AG08396 (cell line): ENCODE data around the gene PACRG.

ENCODE experiments used
- DNase-seq: peaks from one replicate; pipeline ENCODE4 v3.0.0; 2012; ENCODE audit warnings: low spot score, mixed read lengths

PACRG gene

DNA sequence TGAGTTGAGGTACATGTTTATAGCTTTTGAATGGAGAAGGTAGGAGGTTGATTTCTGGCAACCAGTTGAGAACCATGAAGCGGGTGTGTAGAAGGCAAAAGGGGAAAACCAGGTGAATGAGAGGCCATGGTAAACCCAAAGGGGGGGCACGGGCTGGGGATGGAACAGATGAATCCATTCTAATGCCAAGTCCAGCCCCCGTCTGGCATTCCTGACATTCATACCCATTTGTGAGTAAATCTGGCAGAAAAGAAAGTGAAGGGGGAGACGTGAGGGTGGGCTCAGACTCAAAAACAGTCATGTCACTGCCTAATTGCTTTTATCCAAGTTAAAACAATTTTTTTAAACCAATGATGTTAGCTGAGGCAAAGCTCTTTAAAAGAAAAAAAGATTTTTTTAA lies 513.9 kb downstream of the PACRG start:
- DNase-seq = no peak

DNA sequence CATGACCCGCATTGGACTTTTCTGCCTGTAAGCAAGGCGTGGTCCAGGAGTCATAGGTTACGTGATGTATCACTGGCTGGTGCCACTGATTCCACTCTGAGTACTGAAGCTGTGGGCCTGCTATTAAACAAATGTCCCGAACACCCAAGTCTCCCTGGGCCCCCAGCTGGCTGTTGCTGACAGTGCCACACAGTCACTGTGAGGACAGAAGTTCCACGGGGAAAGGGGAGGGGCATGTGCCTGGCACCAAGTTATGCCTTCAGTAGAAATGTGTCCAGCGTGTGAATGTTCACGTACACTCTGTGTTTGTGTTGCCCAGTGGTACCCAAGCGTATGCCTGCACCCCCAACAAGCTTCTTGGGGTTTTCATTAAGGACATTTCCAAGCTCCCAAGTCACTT lies 515.3 kb downstream of the PACRG start:
- no peak for DNase-seq

DNA sequence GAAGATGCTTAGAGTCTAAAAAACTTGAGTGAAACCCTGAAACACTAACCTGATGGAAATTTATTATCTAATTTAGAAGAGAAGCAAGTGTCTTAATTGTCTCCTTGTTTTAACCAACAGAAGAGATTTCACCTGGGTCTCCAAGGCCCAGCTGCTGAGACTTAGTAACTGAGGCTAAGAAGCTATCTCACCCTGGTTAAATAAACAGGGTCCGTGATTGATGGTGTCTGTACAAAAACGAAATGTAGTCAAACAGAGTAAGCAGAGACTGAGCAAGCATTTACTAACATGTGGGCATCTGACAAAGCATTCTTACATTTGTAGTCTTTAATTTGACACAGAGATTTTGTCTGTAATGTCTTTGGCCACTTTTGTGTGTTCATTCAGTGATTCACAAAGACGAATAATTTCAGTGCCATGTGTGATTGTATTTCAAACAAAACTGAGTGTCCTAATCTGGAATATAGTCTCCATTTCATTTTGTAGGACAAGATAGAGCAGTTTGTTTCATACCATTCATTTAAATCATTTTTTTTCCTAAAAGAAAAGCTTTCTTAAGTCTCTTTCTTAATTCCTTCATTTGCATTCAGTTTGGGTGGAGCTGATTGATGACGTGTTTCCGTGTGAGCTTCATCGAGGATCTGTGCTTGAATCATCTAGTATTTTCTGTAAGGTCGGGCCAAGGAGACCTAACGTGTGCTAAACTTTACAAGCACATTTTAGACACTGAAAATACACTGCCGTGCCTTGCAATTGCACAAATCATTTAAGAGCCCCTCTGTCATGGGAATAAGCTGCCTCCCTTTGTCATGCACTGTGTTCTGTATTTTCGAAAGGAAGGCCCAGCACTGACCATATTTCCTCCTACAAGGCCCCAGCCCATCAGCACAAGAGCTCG lies 516.2 kb downstream of the PACRG start:
- DNase-seq = no peak

DNA sequence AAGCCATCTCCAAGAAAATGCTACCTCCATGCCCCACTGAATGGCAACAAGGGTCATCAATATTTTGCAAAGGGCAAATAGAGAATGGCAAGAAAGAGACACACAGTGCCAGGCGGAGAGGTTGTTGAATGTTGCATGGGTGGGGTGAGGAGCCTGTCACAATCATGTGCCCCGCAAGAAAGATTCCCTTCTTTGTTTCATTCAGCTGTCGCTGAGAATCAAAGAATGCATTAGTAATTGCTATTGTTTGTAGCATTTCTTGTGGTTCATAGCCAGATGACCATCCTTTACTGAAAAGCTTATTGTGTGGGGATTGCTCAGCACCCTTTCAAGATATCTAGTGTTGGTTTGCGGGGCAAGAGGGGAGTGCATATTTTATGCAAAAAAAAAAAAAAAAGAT lies 520.3 kb downstream of the PACRG start:
- no peak for DNase-seq

DNA sequence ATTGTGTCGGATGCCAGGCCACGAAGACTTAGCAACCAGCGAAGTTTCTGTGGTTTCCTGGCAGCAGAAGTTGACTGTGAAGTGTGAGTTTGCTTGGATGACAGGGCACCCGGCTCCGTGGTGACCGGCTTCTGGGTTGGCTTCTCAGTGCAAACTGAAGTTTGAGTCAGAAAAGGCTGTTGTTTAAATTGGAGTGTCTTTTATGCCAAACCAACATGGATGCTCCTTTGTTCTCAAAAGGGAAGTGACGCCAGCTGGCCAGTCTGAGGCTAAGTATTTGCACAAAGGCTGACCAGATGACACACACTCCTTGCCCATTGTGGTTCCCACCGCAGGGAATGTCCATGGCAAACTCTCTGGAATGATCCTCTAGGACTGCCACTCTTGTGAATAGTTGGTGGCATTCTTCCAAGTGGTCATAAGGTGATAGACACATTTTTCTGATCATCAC lies 521.9 kb downstream of the PACRG start:
- DNase-seq = no peak

DNA sequence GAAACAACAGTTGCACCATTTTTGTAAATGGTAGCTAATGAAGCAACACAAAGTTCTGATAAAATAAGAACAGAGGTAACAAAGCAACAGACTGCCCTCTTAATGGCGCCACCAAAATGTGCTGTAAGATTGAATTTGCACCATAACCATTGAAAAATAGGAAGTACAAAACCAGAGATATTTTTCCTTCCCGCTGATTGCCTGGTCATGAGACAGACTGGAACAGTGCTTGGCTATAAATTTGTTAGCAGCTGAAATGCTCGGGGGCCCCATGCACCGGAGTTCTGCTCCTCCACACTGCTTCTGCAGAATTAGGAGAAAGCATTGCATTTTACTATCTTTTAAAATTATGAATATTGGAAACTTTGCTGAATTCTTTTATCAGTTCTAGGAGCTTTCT lies 522.3 kb downstream of the PACRG start:
- DNase-seq = no peak

DNA sequence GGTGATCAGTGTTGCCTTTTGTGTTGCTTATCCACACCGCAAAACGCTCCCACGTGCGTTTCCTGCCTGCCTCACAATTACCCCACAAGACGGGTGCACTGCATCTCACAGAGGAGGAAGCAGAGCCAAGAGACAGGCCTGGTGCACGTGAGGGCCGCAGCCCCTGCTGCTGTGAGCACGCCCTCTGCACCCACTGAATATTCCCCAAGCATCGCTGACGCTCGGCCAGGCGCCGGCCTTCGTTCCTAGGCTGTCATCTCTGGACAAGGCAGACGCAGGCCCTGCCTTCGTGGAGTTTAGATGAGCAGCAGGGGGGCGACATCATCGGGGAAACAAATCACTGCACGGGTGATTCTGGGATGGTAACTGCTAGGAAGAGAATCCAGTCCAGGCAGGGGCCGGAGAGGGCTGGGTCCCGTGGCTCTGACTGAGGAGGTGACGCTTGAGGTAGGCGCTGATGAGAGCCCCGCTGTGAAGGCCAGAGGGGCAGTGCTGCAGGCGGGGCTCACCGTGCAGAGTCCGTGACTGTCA lies 524.4 kb downstream of the PACRG start:
- no peak for DNase-seq

DNA sequence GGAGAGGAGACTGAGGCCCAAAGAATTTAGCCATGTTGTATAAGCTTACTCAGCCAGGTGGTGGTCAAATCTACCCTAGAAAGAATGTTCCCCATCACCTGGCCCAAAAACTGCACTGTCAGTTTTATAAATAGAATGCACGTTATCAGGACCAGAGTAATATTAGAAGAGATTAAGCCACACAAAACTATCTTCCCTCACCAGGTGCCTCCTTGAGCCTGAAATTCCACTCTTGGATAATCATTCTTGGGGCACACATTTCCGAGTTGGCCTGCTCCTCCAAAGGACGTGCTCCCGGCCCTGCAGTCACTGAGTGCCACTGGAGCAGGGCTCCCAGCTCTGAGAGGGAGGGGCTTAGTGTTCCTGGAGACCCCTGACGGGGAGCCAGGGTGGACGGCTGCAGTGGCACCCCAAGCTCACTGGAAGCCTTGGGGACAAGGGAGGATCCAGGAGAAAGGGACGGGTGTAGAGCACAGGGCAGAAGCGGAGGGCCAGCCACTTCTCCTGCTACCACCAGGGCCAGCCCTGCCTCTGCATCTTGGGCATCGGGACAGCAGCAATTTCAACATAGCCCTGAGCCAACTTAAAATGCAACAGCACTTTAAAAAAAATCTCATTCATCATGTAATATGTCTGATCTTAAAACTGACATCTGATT lies 525.9 kb downstream of the PACRG start:
- DNase-seq = no peak

DNA sequence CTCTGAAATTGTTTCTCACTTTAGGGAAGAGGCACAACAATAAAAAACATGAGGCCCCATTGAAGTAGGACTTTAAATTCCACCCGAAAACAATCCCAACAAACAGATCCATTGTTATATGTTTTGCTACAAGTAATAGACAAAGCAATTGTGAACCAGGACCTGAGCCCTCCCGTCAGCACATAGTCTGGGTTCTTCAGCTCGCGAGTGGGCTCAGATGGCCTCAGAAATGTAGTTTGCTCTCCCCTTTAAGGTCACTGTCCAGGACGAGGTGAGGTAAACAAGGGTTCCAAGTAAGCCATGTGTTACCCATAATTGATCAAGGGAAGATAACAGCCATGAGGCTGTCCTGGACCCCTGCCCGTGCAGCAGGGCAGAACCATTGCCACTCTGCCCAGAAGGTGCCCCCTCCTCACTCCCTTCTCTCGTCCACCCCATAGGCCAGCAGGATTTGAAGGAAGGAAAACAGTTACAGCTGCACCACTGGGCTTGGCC lies 526.6 kb downstream of the PACRG start:
- DNase-seq = no peak

DNA sequence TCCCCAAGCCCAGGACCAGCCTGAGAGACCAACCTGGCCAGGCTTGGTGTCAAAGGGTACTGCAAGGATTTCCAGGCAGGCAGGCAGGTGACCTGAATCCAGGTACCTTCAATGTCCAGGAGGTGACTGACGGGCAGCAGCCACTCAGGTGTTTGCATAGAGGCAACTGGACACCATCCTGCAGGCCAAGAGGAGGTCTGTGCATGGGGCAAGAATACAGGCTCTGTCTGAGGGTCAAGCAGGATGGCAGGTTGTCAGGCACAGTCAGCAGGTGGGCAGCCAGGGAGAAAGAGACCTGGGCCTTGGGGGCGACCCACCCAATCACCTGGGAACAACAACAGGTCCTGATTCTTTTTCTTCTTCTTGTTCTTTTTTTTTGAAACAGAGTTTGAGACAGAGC lies 527.5 kb downstream of the PACRG start:
- no peak for DNase-seq

DNA sequence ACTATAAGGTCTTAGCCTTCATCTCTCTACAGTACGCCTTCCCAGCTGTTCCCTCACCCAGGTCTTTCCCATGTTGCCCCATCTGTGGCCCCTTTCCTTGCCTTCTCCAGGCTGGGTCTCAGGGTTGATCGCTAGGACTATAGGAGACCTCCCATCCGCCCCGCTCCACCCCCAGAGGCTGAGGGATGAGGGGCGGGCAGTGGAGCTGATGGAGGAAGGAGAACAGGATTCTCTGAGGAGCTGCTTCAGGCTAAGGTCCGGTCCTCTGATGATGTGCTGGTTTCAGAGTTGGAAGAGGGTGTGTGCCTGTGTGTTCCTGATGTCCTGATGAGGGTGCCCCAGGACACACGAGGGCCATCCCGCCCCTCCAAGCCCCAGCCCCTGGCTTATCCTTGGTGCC lies 531.9 kb downstream of the PACRG start:
- DNase-seq = no peak

DNA sequence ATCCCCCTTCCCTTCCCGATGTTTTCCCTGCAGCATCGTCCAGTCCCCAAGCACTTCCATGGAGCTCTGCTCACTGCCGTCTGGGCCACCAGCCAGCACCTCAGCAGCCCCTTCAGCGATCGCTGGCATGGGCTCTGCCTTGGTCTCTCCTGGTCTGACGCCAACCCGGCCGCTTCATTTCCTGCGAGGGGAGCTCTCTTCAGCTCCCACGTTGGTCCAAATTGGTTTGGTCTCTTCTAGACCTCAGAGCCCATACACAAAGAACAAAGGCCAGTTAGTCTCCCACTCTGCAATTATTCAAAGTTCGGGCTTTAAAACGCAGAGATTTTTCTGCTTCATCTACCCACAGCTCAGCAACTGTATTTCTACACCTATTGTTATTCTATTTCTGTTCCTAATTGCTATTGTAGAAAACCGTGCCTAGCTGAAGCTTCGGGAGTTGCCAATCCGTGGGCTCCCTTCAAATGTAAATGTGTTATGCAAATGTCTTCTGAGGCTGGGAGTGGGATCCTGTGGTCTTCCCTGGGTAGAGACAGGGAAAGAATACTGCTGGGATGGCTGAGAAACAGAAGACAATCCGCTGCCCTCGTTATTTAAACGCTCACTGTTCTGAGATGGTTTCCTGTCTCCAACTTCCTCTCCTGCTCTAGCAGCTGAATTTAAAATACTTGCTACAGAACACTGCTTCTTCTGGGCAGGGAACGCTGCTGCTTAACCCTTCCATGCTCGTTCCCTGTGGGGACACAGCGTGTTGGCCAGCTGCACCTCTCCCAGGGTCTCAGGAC lies 532.5 kb downstream of the PACRG start:
- DNase-seq = no peak

DNA sequence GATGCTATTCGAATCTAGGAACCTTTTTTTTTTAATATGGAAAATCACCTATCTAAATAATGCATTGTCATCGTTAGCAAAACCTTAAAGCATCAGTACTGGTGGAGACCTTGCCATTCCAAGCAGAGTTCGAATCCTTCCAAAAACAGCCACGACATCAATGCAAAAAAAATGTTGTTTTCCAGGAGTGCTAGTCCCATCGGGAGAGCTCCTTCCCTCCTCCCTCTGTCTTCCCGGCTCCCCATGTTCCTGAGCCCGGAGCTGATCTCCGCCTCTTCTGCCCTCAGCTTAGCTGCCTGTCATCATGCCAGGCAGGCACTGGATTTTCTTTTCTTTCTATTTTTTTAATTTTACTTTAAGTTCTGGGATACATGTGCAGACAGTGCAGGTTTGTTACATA lies 533.1 kb downstream of the PACRG start:
- no peak for DNase-seq

DNA sequence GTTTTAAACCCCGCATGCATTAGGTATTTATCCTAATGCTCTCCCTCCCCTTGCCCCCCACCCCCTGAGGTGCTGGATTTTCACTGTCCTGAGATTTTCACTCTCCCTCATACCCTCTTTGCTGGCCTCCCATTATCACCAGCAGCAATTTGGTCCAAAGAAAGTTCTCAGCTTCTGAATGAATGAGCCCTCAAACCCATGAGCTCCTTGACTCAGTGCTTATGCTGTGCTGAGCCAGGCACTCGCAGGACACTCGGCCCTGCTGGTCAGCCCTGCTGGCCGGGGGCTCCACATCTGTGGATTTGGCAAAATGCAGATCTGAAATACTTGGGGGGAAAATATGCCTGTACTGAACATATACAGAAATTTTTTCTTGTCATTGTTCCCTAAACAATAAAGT lies 533.6 kb downstream of the PACRG start:
- DNase-seq = no peak

DNA sequence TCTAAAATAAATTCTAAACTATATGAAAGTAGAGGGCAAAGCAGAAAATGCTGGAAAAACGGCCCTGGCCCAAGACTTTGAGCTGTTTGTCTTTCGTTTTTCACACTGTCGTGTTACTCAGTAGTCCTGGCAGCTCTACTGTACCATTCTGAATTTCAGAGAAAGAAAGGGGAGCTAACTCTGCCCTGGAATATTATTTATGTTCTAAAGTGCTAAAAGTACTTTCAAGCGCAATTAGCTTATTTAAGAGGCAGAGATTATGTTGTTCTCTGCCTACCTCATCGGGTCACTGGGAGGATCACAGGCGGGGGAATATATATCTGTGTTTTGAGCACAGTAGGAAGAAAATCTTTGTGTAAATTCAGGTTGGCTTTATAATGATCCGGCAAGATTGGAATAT lies 534.3 kb downstream of the PACRG start:
- no peak for DNase-seq

DNA sequence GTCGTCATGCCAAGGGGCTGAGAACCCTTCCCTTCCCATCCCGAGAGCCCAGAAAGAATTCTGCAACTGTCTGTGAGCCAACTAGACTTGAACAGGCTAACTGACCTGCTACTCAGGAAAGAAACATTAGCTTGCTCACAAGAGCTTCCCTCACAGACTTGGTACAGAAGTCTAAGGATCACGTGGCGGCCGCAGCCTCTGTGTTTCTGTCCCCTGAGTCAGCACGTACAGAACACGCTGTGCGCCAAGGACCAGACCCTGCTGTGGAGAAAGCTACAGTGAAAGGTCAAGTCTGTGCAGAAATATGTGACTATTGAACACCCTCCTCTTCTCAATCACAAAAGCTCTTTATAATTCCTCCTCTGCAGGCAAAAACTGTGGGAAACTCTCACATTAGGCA lies 535.4 kb downstream of the PACRG start:
- DNase-seq = no peak

DNA sequence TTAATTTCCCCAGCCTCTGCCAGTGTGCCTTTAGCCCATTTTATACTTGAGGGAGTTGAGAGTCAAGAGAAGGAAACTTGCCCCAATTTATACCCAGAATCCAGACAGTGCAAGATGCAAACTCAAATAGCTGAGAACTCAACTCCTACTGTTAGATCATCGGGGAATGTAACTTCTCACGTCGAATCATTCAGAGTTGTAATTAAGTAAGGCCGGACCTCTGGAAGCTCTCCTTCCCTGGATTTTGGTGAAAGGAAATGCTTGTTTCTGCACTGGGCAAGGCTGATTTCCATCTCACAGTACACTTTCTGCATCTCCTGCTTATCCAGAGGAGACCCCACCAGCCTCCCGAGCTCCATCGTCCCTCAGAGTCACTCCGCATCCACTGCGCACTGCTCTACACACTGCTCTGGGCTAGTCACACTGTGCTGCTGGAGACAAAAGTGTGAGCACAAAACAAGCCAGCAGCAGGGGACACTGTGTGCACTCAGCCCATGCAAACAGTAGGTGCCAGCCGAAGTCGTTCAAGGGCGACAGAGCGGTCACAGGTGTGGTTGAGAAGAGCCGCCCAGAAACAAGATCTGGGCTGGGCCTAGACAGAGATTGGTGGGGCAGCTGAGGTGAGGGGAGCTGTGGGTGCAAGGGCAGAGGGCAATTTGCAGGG lies 536.4 kb downstream of the PACRG start:
- no peak for DNase-seq

DNA sequence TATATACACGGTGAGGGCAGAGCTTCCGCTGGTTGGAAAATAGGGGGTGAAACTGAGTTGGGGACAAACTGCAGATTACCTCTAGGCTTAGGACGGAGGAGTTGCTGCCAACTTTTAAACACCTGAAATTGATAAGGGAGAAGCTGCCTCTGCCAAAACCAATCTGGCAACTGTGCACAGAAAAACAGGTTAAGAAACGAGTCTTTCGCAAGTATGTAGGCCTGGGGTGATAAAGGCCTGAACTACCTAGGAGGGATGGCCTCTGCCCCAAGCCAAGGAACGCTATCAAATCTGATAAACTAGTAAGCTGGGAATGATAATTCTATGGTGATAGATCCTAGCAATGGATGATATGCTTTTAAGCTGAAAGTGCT lies 536.9 kb downstream of the PACRG start:
- no peak for DNase-seq

DNA sequence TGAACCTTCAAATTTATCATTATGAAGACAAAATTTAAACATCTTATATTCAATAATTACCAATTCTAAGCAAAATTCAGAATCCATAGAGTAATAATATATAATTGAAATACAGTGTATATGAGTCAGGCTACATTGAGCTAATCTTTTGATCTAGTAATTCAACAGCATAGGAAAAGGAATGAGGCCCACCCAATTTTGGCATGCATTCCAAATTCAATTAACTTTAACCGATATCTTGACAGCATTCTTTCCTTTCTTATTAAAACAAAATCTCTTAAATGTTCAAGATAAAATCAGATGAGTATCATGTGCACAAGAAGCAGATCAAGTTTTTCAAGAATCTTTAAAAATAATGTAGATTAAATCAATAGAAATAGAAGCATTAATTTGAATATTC lies 553.9 kb downstream of the PACRG start:
- no peak for DNase-seq

DNA sequence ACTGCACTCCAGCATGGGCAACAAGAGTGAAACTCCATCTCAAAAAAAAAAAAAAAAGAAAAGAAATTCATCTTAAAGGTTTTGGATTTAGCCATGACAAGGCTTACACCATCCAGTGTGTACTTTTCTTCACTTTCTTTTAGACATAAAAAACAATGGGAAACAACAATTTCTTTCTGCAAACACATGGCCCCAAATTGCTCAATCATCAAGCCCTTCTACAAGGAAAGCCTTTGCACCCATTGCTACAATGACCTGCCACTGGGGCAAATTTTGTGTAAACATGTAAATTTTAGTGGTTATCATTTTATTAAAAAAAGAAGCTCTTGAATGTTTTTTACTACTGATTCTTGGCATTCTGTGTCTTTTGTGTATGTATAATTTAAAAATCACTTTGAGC lies 554.9 kb downstream of the PACRG start:
- no peak for DNase-seq

DNA sequence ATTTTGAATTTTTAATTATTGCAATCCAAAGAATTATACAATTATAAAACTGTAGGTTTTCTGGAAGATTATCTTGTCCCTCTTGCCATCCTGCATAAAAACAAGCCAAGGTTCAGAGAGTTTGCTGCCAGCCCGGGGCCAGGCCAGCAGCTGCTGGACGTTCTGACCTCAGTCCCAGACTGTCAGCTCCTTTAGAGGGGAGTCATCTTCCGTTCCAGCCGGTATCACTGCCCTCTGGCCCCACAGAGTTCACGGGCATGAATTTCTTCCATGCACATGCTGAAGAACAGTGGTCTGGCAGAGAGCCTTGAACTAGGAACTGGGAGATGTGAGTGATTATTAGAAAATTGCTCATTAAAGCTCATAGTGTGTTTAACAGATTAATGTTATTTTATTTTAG lies 556.4 kb downstream of the PACRG start:
- no peak for DNase-seq

DNA sequence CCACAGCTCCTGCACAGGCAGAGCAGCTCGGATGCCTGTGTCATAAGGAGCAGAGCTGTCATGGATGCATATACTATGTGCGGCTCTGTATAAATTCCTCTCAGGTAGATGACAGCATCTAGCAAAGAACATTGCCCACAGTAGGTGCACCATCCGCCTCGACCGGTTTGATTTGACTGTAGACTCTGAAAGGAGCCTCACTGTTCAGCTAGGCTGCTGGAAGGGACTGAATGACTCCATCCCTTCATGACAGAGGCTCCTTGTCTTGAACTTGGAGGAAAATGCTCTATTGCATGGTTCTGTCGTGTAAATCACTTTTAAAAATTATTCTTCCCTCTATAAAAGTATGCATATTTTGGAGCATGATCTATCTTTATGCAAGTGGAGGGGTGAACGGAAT lies 557.9 kb downstream of the PACRG start:
- DNase-seq = no peak
